Cardiac atrium fibroblast (primary cell): ENCODE measurements around the gene MLEC. TPM values are rescaled to one million over a fixed set of nuclear protein-coding genes. Genes with fewer than 3 reads are reported as not detected.

Experiments used
- total RNA-seq: library from RNA; depleted of rRNA; stranded (reverse); fragments of >200 nt; gene quantifications from 2 replicates; pipeline ENCODE4 v1.2.3, GENCODE V29; 2015

MLEC gene
- 70.2 and 85.1 TPM in 2 replicates for total RNA-seq

GRCh38 chr12:120686690-120687577 lies at the start of gene MLEC:
Gene MLEC, plus strand, starts transcription at chr12:120687149. Its CDS starts 148 bp downstream, at chr12:120687297.

GRCh38 chr12:120639771-120640721 lies 46.9 kb upstream of the MLEC start, which contains the start of gene CABP1:
Gene CABP1, plus strand, starts transcription at chr12:120640626. Its CDS starts 60 bp downstream, at chr12:120640686.

GRCh38 chr12:120710031-120710804 lies 23.3 kb downstream of the MLEC start, which contains the start of gene UNC119B:
Gene UNC119B, plus strand, starts transcription at chr12:120710458. Its CDS starts 17 bp downstream, at chr12:120710475.

GRCh38 chr12:120725659-120726509 lies 38.9 kb downstream of the MLEC start, which contains the start of gene ACADS:
Gene ACADS, plus strand, starts transcription at chr12:120725826. Its CDS starts 60 bp downstream, at chr12:120725886.

Other genes starting within 250 kb of the MLEC start
- 390 and 440 TPM in 2 replicates for gene COX6A1, start 249.0 kb upstream of the MLEC start, total RNA-seq
- 34.7 and 39.9 TPM in 2 replicates for gene TRIAP1, start 240.8 kb upstream of the MLEC start, total RNA-seq
- gene GATC, start 240.7 kb upstream of the MLEC start, total RNA-seq: 15.5 and 19.0 TPM in 2 replicates
- 59.9 and 75.5 TPM in 2 replicates for gene SRSF9, start 217.4 kb upstream of the MLEC start, total RNA-seq
- 292 and 308 TPM in 2 replicates for gene DYNLL1, start 191.0 kb upstream of the MLEC start, total RNA-seq
- 16.8 and 24.9 TPM in 2 replicates for gene COQ5, start 158.0 kb upstream of the MLEC start, total RNA-seq
- 77.6 and 82.1 TPM in 2 replicates for gene RNF10, start 152.8 kb upstream of the MLEC start, total RNA-seq
- 20.7 and 28.0 TPM in 2 replicates for gene POP5, start 105.7 kb upstream of the MLEC start, total RNA-seq
- 0.81 and 2.9 TPM in 2 replicates for gene CABP1, start 46.5 kb upstream of the MLEC start, total RNA-seq
- 12.8 and 18.6 TPM in 2 replicates for gene UNC119B, start 23.3 kb downstream of the MLEC start, total RNA-seq
- gene ACADS, start 38.7 kb downstream of the MLEC start, total RNA-seq: 11.7 and 22.4 TPM in 2 replicates
- gene SPPL3, start 217.2 kb downstream of the MLEC start, total RNA-seq: 4.7 and 6.8 TPM in 2 replicates